ENCODE data around the gene TLR8. TPM values are rescaled to one million over a fixed set of nuclear protein-coding genes. Genes with fewer than 3 reads are reported as not detected.
A peak's percentile ranks its signal among the peaks of the same experiment; 100 is the strongest.

The TLR8 gene
- total and polyA plus RNA-seq, 10 of the 15 experiments (the other 5 are each of a cell fraction or from before 2014, with no cell fraction given), result 0.04 TPM; not detected in 9

DNA sequence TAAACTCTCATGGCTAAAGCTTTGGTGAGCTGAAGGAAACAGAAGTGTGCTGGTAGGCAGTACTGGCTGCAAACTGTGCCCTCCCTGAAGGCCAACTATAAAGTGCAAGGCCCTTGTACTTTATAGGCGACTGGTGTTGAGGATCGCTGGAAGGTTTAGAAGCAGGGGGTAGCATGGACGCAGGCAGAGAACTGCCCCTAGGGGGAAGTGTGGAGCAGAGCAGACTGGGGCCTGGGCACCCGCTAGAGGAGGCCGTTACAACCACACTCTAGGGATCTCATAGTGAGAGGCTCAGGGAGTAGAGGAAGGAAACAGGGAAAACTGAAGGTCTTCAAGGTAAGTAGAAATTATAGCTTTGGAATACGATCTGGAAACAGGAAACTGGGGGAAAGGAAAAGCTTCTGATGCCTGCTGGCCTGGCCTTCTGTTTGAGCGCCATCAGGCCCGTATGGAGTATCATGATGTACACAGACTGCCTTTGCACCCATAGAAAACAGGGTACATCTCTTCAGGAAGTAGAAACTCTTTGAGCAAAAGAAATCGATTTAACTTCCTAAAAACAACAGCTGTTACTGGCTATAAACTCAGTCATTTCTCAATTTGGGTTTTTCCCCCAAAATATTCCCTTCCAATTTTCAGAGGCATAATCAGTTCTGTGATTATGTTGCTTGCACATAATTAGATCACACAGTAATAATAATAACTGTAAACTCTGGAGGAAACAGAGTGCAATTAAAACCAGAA, 44.6 kb downstream of the TLR8 start (continued):
- no peak for TF ChIP-seq NFIC (IDR thresholded peaks at IDR 0.05; ENCODE audit: low read depth, low read length)
- TF ChIP-seq, protein P1, sequence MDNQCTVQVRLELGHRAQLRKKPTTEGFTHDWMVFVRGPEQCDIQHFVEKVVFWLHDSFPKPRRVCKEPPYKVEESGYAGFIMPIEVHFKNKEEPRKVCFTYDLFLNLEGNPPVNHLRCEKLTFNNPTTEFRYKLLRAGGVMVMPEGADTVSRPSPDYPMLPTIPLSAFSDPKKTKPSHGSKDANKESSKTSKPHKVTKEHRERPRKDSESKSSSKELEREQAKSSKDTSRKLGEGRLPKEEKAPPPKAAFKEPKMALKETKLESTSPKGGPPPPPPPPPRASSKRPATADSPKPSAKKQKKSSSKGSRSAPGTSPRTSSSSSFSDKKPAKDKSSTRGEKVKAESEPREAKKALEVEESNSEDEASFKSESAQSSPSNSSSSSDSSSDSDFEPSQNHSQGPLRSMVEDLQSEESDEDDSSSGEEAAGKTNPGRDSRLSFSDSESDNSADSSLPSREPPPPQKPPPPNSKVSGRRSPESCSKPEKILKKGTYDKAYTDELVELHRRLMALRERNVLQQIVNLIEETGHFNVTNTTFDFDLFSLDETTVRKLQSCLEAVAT (IDR thresholded peaks at IDR 0.05), result peak; percentile 94
- TF ChIP-seq, protein P2, sequence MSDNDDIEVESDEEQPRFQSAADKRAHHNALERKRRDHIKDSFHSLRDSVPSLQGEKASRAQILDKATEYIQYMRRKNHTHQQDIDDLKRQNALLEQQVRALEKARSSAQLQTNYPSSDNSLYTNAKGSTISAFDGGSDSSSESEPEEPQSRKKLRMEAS (IDR thresholded peaks at IDR 0.05; ENCODE audit: low read depth, low read length), result no peak
- TF ChIP-seq, protein P3, sequence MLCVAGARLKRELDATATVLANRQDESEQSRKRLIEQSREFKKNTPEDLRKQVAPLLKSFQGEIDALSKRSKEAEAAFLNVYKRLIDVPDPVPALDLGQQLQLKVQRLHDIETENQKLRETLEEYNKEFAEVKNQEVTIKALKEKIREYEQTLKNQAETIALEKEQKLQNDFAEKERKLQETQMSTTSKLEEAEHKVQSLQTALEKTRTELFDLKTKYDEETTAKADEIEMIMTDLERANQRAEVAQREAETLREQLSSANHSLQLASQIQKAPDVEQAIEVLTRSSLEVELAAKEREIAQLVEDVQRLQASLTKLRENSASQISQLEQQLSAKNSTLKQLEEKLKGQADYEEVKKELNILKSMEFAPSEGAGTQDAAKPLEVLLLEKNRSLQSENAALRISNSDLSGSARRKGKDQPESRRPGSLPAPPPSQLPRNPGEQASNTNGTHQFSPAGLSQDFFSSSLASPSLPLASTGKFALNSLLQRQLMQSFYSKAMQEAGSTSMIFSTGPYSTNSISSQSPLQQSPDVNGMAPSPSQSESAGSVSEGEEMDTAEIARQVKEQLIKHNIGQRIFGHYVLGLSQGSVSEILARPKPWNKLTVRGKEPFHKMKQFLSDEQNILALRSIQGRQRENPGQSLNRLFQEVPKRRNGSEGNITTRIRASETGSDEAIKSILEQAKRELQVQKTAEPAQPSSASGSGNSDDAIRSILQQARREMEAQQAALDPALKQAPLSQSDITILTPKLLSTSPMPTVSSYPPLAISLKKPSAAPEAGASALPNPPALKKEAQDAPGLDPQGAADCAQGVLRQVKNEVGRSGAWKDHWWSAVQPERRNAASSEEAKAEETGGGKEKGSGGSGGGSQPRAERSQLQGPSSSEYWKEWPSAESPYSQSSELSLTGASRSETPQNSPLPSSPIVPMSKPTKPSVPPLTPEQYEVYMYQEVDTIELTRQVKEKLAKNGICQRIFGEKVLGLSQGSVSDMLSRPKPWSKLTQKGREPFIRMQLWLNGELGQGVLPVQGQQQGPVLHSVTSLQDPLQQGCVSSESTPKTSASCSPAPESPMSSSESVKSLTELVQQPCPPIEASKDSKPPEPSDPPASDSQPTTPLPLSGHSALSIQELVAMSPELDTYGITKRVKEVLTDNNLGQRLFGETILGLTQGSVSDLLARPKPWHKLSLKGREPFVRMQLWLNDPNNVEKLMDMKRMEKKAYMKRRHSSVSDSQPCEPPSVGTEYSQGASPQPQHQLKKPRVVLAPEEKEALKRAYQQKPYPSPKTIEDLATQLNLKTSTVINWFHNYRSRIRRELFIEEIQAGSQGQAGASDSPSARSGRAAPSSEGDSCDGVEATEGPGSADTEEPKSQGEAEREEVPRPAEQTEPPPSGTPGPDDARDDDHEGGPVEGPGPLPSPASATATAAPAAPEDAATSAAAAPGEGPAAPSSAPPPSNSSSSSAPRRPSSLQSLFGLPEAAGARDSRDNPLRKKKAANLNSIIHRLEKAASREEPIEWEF (IDR thresholded peaks at IDR 0.05; ENCODE audit: insufficient replicate concordance, low read depth, low read length), result no peak
- TF ChIP-seq BACH1 (IDR thresholded peaks at IDR 0.05; ENCODE audit: borderline replicate concordance), result 0 out of 2 replicates have a peak, but pooled peaks have one; percentile 13
- peak in 1 of 2 experiments; percentile 17; a peak in 1 of 4 replicates for TF ChIP-seq EP300 (IDR thresholded peaks at IDR 0.05; ENCODE audit: borderline replicate concordance in 1 of 2, control insufficient read depth in 1 of 2, low read depth in 2 of 2, low read length in 2 of 2)
- TF ChIP-seq, protein P4, sequence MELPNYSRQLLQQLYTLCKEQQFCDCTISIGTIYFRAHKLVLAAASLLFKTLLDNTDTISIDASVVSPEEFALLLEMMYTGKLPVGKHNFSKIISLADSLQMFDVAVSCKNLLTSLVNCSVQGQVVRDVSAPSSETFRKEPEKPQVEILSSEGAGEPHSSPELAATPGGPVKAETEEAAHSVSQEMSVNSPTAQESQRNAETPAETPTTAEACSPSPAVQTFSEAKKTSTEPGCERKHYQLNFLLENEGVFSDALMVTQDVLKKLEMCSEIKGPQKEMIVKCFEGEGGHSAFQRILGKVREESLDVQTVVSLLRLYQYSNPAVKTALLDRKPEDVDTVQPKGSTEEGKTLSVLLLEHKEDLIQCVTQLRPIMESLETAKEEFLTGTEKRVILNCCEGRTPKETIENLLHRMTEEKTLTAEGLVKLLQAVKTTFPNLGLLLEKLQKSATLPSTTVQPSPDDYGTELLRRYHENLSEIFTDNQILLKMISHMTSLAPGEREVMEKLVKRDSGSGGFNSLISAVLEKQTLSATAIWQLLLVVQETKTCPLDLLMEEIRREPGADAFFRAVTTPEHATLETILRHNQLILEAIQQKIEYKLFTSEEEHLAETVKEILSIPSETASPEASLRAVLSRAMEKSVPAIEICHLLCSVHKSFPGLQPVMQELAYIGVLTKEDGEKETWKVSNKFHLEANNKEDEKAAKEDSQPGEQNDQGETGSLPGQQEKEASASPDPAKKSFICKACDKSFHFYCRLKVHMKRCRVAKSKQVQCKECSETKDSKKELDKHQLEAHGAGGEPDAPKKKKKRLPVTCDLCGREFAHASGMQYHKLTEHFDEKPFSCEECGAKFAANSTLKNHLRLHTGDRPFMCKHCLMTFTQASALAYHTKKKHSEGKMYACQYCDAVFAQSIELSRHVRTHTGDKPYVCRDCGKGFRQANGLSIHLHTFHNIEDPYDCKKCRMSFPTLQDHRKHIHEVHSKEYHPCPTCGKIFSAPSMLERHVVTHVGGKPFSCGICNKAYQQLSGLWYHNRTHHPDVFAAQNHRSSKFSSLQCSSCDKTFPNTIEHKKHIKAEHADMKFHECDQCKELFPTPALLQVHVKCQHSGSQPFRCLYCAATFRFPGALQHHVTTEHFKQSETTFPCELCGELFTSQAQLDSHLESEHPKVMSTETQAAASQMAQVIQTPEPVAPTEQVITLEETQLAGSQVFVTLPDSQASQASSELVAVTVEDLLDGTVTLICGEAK (IDR thresholded peaks at IDR 0.05; ENCODE audit: borderline replicate concordance), result no peak
- no peak for TF ChIP-seq SMAD5 (IDR thresholded peaks at IDR 0.05; ENCODE audit: low read depth)
- TF ChIP-seq HCFC1 (IDR thresholded peaks at IDR 0.05; ENCODE audit: low read length), result no peak
- TF ChIP-seq, protein P5, sequence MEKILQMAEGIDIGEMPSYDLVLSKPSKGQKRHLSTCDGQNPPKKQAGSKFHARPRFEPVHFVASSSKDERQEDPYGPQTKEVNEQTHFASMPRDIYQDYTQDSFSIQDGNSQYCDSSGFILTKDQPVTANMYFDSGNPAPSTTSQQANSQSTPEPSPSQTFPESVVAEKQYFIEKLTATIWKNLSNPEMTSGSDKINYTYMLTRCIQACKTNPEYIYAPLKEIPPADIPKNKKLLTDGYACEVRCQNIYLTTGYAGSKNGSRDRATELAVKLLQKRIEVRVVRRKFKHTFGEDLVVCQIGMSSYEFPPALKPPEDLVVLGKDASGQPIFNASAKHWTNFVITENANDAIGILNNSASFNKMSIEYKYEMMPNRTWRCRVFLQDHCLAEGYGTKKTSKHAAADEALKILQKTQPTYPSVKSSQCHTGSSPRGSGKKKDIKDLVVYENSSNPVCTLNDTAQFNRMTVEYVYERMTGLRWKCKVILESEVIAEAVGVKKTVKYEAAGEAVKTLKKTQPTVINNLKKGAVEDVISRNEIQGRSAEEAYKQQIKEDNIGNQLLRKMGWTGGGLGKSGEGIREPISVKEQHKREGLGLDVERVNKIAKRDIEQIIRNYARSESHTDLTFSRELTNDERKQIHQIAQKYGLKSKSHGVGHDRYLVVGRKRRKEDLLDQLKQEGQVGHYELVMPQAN (conservative IDR thresholded peaks at IDR 0.05), result no peak
- no peak for TF ChIP-seq SREBF2 (IDR thresholded peaks at IDR 0.05; ENCODE audit: low read length)
- TF ChIP-seq CBFB (IDR thresholded peaks at IDR 0.05; ENCODE audit: low read depth), result peak; percentile 56; the same call in 1 of the 2 replicates
- no peak for TF ChIP-seq BRCA1 (IDR thresholded peaks at IDR 0.05; ENCODE audit: low read depth, low read length)
- TF ChIP-seq NR2C2 (IDR thresholded peaks at IDR 0.05; ENCODE audit: borderline replicate concordance, control insufficient read depth, insufficient read length, low read depth), result no peak
- peak; percentile 39 to 51; a peak in 2 of 4 replicates for TF ChIP-seq BHLHE40 (IDR thresholded peaks at IDR 0.05; ENCODE audit: borderline replicate concordance in 1 of 2, low read depth in 2 of 2, low read length in 1 of 2)
